Measurements from ENCODE around the gene RTN4. TPM values are rescaled to one million over a fixed set of nuclear protein-coding genes. Genes with fewer than 3 reads are reported as not detected.

The RTN4 gene
- total and polyA plus RNA-seq, 2 of the 4 experiments (the other 2 are of a cell fraction): 77.8 to 588 TPM

DNA sequence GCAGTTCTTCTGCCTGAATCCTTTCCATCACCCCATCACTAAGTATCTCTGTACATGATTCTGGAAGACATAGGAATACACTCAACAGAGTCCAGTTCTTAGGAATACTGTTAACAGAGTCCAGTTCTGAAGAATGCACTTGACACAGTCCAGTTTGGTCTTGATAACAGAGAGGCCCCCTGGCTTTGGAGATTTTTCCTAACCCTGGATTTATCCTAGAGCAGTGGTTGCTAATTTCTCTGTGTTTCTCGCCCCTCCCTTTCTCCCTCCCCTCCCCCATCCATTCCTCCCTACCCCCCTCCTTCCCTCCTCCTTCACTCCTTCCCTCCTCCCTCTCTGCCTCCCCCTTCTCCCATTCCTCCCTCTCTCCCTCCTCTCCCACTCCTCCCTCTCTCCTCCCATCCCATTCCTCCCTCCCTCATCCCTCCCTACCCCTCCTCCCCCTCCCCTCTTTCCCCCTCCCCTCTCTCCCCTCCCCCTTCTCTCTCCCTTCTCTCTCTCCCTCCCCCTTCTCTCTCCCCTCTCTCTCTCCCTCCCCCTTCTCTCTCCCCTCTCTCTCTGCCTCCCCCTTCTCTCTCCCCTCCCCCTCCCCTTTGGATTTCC is 105.4 kb downstream of the RTN4 start:
- POLR2A ChIA-PET (ENCODE audit: unreplicated experiment): no interaction called here
- in situ Hi-C loops (cut with MboI; ENCODE audit: low sequenced_read_pairs): no loop called here

More for the DNA sequence above, 105.4 kb downstream of the RTN4 start:
- BruUV-seq (replicated peaks): no TSS peak
- Histone ChIP-seq H2BK15ac (ENCODE audit: low read depth, low read length) (no peak overlapping the region), H2AK9ac (replicated peaks; ENCODE audit: low read depth, low read length, poor library complexity) (no peak overlapping the region), H3K27ac (ENCODE audit: insufficient read depth, low read length) (no peak overlapping the region), H3K9me1 (ENCODE audit: insufficient read depth, low read length) (peaks cover 16% of the 10 kb centered on the region), H2AK5ac (ENCODE audit: low read depth, low read length) (no peak overlapping the region; the same call in 1 of the 2 replicates), H3K56ac (ENCODE audit: extremely low read depth, insufficient read depth, low read length) (no peak overlapping the region), H3K27me3 (ENCODE audit: control insufficient read depth, insufficient read depth, low read length) (peaks cover 2% of the 10 kb centered on the region; the same call in 1 of the 2 replicates), H3K9me3 (ENCODE audit: control insufficient read depth, insufficient read depth, low read length) (no peaks in the 10 kb centered on the region), H3K36me3 (ENCODE audit: control insufficient read depth, insufficient read depth, low read length) (no peaks in the 10 kb centered on the region), H2AFZ (replicated peaks; ENCODE audit: low read length, poor library complexity) (no peak overlapping the region), H2BK120ac (ENCODE audit: low read depth, low read length) (no peak overlapping the region), H2BK5ac (ENCODE audit: low read depth, low read length, poor library complexity, severe bottlenecking) (no peak overlapping the region), H4K91ac (ENCODE audit: insufficient read depth, low read depth, low read length) (no peak overlapping the region), H3K4me3 (ENCODE audit: insufficient read depth, low read depth, low read length) (no peak overlapping the region), H3K9ac (ENCODE audit: low read depth, low read length) (no peak overlapping the region), H3K4me2 (ENCODE audit: low read depth, low read length) (no peak overlapping the region), H3K18ac (ENCODE audit: low read depth, low read length) (no peak overlapping the region), H3K4ac (ENCODE audit: low read depth, low read length) (no peak overlapping the region), H3K23ac (ENCODE audit: low read depth, low read length) (no peak overlapping the region), H4K20me1 (ENCODE audit: insufficient read depth, low read length) (no peaks in the 10 kb centered on the region), H3K79me1 (ENCODE audit: low read depth in 1 of 2, low read length in 2 of 2) (peaks cover 0 to 7% of the 10 kb centered on the region in 2 experiments; a peak in 1 of 4 replicates), H4K5ac (ENCODE audit: low read depth, low read length) (no peak overlapping the region), H3K14ac (replicated peaks; ENCODE audit: low read depth, low read length) (no peak overlapping the region), H2BK20ac (ENCODE audit: low read depth, low read length) (no peak overlapping the region), H4K8ac (ENCODE audit: low read depth in 2 of 2, low read length in 2 of 2) (no peak overlapping the region), H3K4me1 (ENCODE audit: control insufficient read depth, insufficient read depth, low read length) (peaks cover 18% of the 10 kb centered on the region)
- dilution Hi-C loops (cut with HindIII; ENCODE audit: low sequenced_read_pairs, unreplicated experiment): no loop called here
- ATAC-seq (ENCODE audit: low read depth) (no peak), DNase-seq (no peak)
- WGBS, 2 experiments (ENCODE audit: extremely low coverage in 2 of 2, insufficient read length in 1 of 2): 67% methylated on average over 1 of the region's 1 CpG; no CpG with 5 or more reads in 1 of the 2 experiments
- TF ChIP-seq CHD1 (IDR thresholded peaks at IDR 0.05; ENCODE audit: low read depth, low read length): no peak
- CTCF ChIA-PET: no interaction called here
- intact Hi-C loops (cut with micrococcal nuclease): no loop called here
